Measurements from ENCODE around the gene OGDHL. TPM values are rescaled to one million over a fixed set of nuclear protein-coding genes. Genes with fewer than 3 reads are reported as not detected.

OGDHL gene
- total RNA-seq, 2 experiments from 2014 or later: 0.09 to 0.35 TPM

DNA sequence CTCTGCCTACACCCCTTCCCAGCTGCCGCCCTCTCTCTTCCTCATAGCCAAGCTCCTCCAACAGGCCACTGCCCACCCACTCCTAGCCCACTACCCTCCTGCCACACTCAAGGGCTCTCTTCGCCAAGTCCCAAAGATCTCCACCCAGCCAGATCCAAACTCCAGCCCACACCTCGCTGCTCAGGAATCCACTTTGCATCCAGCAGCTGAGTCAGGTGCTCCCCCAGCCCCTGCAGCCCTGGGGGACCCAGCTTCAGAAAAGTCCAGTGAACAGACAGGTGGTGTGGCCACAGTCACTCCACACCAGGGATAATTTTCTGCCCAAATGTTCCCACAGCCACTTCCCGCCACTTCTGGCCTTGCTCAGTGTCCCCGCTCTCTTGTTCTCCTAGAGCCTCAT lies 10.9 kb downstream of the OGDHL start:
- CTCF ChIA-PET: no interaction called here
- Mint-ChIP-seq H3K9me3 (ENCODE audit: low read depth) (no peaks in the 10 kb centered on the region), H3K36me3 (no peaks in the 10 kb centered on the region), H3K27ac (no peak overlapping the region), H3K4me3 (no peak overlapping the region), H3K27me3 (peaks cover 3% of the 10 kb centered on the region), H3K4me1 (no peaks in the 10 kb centered on the region)
- ATAC-seq (no peak), DNase-seq (no peak)

DNA sequence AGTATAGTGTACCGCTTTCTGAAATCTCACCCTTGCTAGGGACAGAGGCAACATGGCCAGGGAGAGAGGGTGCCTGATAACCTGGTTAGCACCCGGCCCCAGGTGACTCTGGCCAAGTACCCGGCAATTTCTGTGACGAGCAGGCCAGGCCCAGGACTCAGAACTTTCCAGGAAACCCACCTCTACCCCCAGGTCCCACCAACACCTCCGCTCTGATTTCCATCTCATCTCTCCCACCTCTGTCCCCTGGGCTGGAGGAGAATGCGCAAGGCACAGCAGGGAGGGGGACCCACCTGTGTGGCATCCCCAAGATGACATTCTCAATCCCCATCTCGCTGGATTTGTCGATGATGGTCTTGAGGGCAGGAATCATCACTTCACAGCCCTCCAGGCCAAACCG lies 11.6 kb downstream of the OGDHL start:
- DNase-seq: no peak
- Mint-ChIP-seq H3K4me3 (no peak overlapping the region), H3K27ac (no peak overlapping the region), H3K4me1 (no peaks in the 10 kb centered on the region), H3K9me3 (ENCODE audit: low read depth) (no peaks in the 10 kb centered on the region), H3K36me3 (no peaks in the 10 kb centered on the region), H3K27me3 (peaks cover 3% of the 10 kb centered on the region)
- ATAC-seq: no peak
- CTCF ChIA-PET: no interaction called here

DNA sequence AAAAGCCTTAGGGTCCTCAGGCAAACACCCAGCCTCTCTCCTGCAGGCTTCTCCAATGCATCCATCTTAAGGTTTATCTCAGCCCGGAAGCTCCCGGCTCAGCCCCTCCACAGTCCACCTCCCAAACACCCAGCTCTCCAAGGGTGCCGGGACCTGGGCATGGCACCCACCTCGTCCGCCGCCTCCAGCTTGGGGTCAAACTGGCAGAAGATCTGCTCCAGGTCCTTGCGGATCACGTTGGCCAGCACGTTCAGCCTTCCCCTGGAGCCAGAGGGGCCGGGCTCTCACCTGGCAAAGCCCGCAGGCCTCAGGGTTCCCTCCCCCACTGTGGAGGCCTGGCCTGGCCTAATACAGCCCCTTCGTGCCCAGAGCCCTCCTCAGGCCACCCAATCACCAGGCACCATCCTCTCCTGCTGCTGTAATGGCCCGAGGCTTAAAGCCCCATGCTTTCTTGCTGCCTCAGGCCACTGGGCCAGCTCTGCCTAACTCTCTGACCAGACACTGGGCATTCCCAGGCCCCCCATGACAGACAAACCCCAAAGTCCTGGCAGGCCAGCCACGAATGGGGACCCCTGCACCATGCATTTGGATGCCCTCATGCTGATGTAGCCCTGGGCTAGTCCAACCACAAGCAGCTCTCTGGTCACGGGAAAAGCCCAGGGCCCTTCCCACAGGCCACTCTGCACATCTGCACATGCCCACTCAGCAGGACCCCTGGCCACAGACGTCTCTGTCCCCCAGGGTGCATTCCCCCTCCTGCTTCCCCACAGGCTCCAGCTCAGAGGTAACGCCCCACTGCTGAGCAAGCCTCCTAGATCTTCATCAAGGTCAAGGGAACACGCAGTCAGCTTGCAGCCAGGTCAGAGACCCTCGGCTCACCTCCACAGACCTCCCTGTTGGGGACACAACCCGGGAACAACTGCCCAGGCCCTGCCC lies 12.3 kb downstream of the OGDHL start:
- CTCF ChIA-PET: no interaction called here
- no peaks in the 10 kb centered on the region for H3K9me3 Mint-ChIP-seq (ENCODE audit: low read depth)
- H3K36me3 Mint-ChIP-seq: no peaks in the 10 kb centered on the region
- H3K27me3 Mint-ChIP-seq: peaks cover 3% of the 10 kb centered on the region
- DNase-seq (peak; percentile 31), ATAC-seq (no peak)
- no peak overlapping the region for H3K4me3 Mint-ChIP-seq
- H3K27ac Mint-ChIP-seq: no peak overlapping the region
- H3K4me1 Mint-ChIP-seq: no peaks in the 10 kb centered on the region

DNA sequence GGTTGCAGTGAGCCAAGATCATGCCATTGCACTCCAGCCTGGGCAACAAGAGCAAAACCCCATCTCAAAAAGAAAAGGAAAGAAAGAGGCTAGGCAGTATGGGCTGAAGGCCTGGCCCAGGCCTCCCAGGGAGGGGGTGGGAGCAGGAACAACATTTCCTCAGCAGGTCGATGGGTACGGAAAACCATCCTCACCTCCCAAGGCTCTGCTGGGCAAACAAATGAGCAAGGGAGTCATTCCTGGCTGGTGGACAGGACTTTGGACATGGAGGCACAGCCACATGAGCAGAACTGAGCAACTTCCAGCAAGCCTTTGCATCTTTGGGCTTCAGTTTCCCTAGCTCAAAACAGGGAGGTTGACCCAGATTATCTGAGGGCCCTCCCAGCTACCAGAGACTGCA lies 13.0 kb downstream of the OGDHL start:
- CTCF ChIA-PET: no interaction called here
- no peak overlapping the region for H3K27ac Mint-ChIP-seq

DNA sequence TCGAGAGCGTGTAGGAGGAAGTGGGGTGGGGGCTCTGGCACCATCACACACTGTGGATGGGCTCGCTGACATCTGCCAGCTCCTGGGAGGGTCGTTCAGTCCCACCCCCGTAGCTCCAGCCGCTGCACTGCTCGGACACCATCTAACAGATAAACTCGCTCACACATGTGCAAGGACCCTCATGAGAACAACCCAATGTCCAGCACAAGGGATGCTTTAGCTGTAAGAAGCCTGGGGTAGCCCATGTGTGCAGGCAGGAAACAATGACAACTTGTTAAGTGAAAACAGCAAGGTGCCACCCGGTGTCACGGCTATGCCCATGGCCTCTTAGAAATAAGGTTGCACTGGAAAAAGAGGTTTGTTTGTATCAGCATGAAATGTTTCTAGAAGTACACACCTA lies 14.1 kb downstream of the OGDHL start:
- no peak for ATAC-seq
- CTCF ChIA-PET: no interaction called here
- Mint-ChIP-seq H3K27ac (no peak overlapping the region), H3K4me1 (no peaks in the 10 kb centered on the region), H3K9me3 (ENCODE audit: low read depth) (no peaks in the 10 kb centered on the region), H3K4me3 (no peak overlapping the region), H3K27me3 (no peaks in the 10 kb centered on the region), H3K36me3 (no peaks in the 10 kb centered on the region)
- peak; percentile 9 for DNase-seq

More for the DNA sequence above, 13.0 kb downstream of the OGDHL start:
- Mint-ChIP-seq H3K4me3 (no peak overlapping the region), H3K4me1 (no peaks in the 10 kb centered on the region), H3K27me3 (no peaks in the 10 kb centered on the region), H3K36me3 (no peaks in the 10 kb centered on the region), H3K9me3 (ENCODE audit: low read depth) (no peaks in the 10 kb centered on the region)
- ATAC-seq (no peak), DNase-seq (peak; percentile 25)

DNA sequence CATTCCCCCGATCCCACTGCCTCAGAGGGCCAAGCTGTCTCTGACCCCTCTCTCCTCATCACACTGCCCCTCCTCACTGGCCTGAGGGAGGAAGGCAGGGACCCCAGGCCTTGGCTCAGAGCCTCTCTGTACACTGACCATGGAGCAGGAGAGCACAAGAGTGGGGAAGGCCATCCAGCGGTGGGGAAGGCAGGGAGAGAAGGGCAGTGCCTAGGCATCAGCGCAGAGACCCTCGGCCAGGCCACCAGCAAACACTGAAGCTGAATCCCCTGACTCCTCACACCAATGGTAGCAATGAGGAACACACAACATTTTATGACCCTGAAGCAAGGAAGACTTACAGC lies 14.8 kb downstream of the OGDHL start:
- Mint-ChIP-seq H3K4me3 (no peak overlapping the region), H3K27me3 (no peaks in the 10 kb centered on the region), H3K36me3 (no peaks in the 10 kb centered on the region), H3K27ac (no peak overlapping the region), H3K9me3 (ENCODE audit: low read depth) (no peaks in the 10 kb centered on the region), H3K4me1 (no peaks in the 10 kb centered on the region)
- ATAC-seq: no peak
- CTCF ChIA-PET: no interaction called here
- DNase-seq: no peak

DNA sequence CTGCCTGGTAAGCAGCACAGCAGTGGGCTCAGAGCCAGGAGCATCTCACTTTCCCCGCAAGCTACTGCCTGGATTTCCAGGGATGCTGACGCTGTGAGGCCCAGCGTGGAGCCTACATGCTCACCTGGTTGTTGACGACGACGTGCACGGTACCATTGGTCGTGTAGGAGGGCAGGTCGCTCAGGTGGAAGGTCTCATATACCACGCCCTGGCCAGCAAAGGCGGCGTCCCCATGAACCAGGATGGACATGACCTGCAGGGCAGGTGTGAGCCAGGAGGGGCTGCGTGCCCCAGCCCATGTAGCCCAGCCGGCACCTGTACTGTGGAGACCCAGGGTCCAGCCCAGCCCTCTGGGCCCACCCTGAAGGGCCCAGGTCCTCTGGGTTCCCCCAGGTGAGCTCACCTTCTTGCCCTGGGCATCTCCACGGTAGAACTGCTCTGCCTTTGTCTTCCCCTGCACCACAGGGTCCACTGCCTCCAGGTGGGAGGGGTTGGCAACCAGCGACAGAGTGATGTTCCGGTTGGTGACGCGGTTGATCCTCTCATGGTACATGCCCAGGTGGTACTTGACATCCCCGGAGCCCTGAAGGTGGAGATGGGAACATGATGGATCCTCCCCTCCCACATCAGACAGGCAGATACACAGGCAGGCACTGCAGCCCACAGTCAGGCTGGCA lies 15.4 kb downstream of the OGDHL start:
- H3K9me3 Mint-ChIP-seq (ENCODE audit: low read depth): peaks cover 2% of the 10 kb centered on the region
- H3K27ac Mint-ChIP-seq: no peak overlapping the region
- DNase-seq: peak; percentile 37
- H3K36me3 Mint-ChIP-seq: no peaks in the 10 kb centered on the region
- CTCF ChIA-PET: no interaction called here
- H3K4me1 Mint-ChIP-seq: no peaks in the 10 kb centered on the region
- H3K4me3 Mint-ChIP-seq: no peak overlapping the region
- H3K27me3 Mint-ChIP-seq: no peaks in the 10 kb centered on the region
- ATAC-seq: no peak

DNA sequence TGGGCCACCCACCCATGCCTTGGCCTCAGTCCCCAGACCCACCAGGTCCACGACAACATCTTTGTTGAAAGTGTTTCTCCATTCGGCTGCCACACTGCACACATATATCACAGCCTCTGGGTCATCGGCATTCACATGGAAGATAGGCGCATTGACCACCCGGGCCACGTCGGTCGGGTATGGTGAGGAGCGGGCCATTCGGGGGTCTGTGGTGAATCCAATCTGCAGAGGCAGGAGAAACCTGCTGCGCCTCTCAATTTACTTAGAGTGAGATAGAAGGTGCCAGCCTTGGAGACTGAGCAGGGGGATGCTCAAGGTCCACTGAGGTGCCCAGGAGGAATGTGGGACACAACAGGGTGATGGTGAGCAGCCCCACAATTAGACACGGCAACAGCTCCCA lies 16.4 kb downstream of the OGDHL start:
- Mint-ChIP-seq H3K27ac (no peak overlapping the region), H3K4me3 (no peak overlapping the region), H3K4me1 (no peaks in the 10 kb centered on the region), H3K27me3 (no peaks in the 10 kb centered on the region), H3K36me3 (no peaks in the 10 kb centered on the region), H3K9me3 (ENCODE audit: low read depth) (peaks cover 3% of the 10 kb centered on the region)
- CTCF ChIA-PET: interaction anchor here (1.3 kb wide), 1 partner anchor 15 kb away, joined by 3 read pairs; no protein-coding TSS in a partner anchor
- ATAC-seq: no peak
- DNase-seq: peak; percentile 28

DNA sequence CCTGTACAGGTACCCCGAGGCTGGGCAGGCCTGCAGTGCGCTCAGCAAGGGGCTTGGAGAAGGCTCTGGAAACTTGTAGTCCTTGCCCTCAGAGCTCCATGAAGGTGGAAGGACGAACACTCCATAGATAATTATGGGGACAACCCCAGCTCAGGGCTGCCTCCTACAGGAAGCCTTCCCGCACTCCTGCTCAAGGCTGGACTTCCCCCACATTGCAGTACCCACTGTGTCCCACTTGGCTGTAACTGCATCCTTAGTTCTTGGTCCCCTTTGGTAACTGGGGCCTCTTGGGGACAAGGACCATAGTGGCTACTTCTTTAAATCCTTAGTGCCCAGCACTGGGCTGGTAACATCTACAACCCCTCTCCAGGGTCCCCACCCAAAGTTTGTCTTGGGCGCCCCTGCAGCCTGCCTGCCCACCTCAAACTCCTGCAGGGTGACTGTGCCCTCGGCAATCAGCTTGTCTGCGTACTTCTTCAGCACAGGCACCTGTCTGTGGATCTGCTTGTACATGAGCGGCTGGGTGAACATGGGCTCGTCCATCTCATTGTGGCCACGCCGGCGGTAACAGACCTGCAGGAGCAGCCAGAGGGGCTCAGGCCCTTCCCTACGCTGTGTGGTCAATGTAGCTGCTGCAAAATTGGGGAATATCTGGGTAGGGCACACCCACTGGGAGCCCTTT lies 17.1 kb downstream of the OGDHL start:
- H3K9me3 Mint-ChIP-seq (ENCODE audit: low read depth): peaks cover 3% of the 10 kb centered on the region
- H3K27ac Mint-ChIP-seq: no peak overlapping the region
- no peak overlapping the region for H3K4me3 Mint-ChIP-seq
- peak; percentile 30 for DNase-seq
- H3K36me3 Mint-ChIP-seq: no peaks in the 10 kb centered on the region
- H3K4me1 Mint-ChIP-seq: no peaks in the 10 kb centered on the region
- H3K27me3 Mint-ChIP-seq: no peaks in the 10 kb centered on the region
- CTCF ChIA-PET: interaction anchor here (1.3 kb wide), 1 partner anchor 15 kb away, joined by 3 read pairs; no protein-coding TSS in a partner anchor
- no peak for ATAC-seq

DNA sequence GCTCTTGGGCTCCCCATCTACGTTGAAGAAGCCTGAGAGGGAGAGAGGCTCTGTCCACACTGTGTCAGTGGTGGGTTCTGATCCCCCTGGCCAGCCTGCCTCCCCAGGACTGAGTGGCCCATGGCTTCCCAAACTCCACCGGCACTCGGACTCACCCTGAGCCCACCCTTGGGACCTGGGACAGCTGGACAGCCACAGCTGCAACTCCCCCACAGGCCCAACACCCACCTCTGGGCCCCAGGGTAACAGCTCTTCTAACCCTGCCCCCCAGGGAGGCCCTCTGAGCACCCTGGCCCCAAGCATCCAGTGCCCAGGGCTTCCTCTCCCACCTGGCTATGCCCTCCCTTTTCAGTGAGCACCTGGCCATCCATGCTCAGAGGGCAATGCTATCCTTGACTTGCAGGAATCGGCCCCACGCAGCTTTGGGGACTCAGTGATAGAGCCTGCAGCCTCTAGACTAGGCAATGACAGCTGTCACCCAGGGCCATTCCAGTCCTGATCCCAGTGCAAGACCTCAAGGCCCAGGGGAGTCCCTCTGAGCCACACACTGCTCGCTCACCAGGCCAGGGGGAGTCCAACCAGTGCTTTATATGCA lies 17.9 kb downstream of the OGDHL start:
- Mint-ChIP-seq H3K36me3 (no peaks in the 10 kb centered on the region), H3K4me1 (no peaks in the 10 kb centered on the region), H3K27ac (no peak overlapping the region), H3K4me3 (no peak overlapping the region), H3K27me3 (no peaks in the 10 kb centered on the region), H3K9me3 (ENCODE audit: low read depth) (peaks cover 3% of the 10 kb centered on the region)
- CTCF ChIA-PET: no interaction called here
- ATAC-seq: no peak
- DNase-seq: peak; percentile 26

DNA sequence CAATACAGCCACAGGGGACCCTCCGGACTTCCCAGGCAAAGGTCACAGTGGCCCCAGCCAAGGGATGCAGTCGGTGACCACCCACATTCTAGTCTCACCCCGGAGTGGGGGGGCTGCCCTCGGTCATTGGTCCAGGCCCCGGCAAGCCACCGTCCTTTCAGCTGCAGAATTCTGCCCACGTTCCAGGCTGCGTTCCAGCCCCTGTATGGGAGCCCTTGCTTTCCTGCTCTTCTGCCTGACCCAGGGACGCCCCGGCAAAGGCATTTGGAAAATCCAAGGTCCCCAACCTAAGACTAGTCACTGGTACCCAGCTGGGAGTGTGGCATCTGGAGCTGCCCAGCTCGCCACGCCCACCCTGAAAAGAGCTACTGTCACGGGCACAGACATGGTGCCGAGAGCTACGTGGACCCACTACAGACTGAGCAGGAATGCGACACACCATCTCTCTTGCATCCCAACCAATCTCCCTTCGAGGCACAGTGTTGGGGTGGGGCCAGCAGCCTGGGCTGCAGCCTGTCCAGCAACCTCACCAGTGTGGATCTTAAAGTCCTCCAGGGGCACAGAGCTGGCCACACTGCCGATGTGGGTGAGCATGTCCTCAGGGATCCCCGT lies 18.6 kb downstream of the OGDHL start:
- Mint-ChIP-seq H3K4me3 (no peak overlapping the region), H3K9me3 (ENCODE audit: low read depth) (peaks cover 3% of the 10 kb centered on the region), H3K36me3 (no peaks in the 10 kb centered on the region), H3K4me1 (no peaks in the 10 kb centered on the region), H3K27me3 (no peaks in the 10 kb centered on the region), H3K27ac (no peak overlapping the region)
- DNase-seq: peak; percentile 33
- CTCF ChIA-PET: no interaction called here
- no peak for ATAC-seq

DNA sequence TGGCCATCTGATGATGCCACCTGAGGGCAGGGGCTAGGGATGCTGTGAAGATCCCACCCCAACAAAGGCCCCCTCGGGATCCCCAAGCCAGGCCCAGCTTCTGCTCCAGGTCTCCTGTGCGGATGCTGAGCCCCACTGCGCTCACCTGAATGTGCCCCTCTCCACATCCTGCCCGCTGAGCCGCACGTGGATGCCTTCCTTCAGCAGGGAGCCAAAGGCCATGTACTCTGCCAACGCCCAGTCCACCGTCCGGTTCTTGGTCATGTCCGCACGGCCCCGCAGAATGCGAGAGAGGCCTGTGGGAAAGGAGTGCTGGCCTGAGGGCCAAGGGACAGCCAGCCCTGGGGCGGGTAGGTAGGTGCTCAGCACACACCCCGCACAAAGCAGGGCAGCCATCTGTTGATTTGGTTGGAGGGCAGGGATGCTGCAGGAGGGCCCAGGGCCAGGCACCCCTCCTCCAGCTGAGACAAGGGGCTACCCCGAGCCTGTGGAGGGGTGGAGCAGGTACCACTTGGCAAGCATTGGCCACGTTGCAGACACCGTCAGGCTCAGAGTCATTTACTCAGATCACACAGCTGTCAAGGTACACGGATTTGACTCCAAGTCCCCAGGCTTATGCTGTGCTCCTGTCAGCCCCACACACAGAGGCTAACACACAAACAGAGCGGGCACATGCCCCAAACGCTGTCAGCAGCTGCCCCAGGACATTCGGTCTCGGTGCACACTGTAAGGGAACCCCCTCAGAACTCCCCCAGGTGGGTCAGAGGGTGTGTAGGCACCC lies 19.2 kb downstream of the OGDHL start:
- H3K4me1 Mint-ChIP-seq: no peaks in the 10 kb centered on the region
- no peak overlapping the region for H3K4me3 Mint-ChIP-seq
- H3K36me3 Mint-ChIP-seq: no peaks in the 10 kb centered on the region
- no peaks in the 10 kb centered on the region for H3K27me3 Mint-ChIP-seq
- DNase-seq: no peak
- CTCF ChIA-PET: no interaction called here
- no peak for ATAC-seq
- peaks cover 3% of the 10 kb centered on the region for H3K9me3 Mint-ChIP-seq (ENCODE audit: low read depth)
- no peak overlapping the region for H3K27ac Mint-ChIP-seq

Data from activated CD8-positive, alpha-beta memory T cell treated with anti-CD3 and anti-CD28 coated beads, Interleukin-2, amount 10 ng/mL, durations not matched to agents 7 days and 5 days (primary cell).